Measurements from ENCODE around the gene HOXC6.
"Not testable (repeated sequence)": the region's sequence is repeated elsewhere in the genome, so short reads cannot be mapped to it uniquely, and the experiment has no call there.

The HOXC6 gene

GRCh38 chr12:54030442-54030801 is 2.2 kb downstream of the HOXC6 start:
- DNase-seq (ENCODE audit: low read depth), result no peak

- DNase-seq (ENCODE audit: low read depth), result no peak
These were observed 2.7 kb downstream of the HOXC6 start for GRCh38 chr12:54030889-54031471.

- no peak for DNase-seq (ENCODE audit: low read depth)
These were observed 3.2 kb downstream of the HOXC6 start for GRCh38 chr12:54031480-54031879.

- no peak for DNase-seq (ENCODE audit: low read depth)
These were observed 3.9 kb downstream of the HOXC6 start for GRCh38 chr12:54032086-54032619.

GRCh38 chr12:54032627-54033100 is 4.4 kb downstream of the HOXC6 start, which contains the start of gene HOXC5:
TSS of gene HOXC5 (plus strand) at chr12:54033050. CDS start at chr12:54033123, 73 bp downstream.
- DNase-seq (ENCODE audit: low read depth), result peak; percentile 52

- DNase-seq (ENCODE audit: low read depth), result no peak
These were observed 5.1 kb downstream of the HOXC6 start for GRCh38 chr12:54033106-54033979.

DNA sequence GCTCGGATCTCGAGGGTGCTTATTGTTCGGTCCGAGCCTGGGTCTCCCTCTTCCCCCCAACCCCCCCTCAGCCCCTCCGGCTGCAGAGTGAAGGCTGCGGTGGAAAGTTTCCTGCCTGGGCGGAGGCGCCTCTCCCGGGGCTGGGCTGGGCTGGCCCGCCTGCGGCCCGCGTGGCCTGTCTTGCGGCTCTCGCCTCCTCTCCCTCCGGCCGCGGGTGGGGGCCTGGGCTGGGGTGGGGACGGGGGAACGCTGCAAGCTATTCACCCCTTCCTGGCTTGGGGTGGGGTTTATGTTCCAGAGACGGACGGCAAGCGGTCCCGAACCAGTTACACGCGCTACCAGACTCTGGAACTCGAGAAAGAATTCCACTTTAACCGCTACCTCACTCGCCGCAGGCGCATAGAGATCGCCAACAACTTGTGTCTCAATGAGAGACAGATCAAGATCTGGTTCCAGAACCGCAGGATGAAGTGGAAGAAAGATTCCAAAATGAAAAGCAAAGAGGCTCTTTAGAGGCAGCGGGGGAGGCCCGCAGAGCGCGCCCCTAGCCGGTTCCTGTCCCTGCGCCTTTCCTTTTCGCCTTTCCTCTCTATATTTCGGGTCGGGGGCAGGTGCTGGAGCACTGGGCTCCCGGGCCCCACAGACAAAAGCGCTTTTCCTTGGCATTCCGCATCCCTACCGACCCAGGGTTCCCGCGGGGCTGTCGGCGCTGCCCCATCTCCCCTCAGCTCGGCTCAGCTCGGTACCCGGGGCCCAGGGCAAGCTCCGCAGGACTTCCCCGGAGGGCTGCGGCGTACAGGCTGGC is 5.9 kb downstream of the HOXC6 start:
- no peak for DNase-seq (ENCODE audit: low read depth)

- no peak for DNase-seq (ENCODE audit: low read depth)
These were observed 6.6 kb downstream of the HOXC6 start for GRCh38 chr12:54034785-54035310.

GRCh38 chr12:54035568-54036264 is 7.5 kb downstream of the HOXC6 start:
- DNase-seq (ENCODE audit: low read depth), result no peak

DNA sequence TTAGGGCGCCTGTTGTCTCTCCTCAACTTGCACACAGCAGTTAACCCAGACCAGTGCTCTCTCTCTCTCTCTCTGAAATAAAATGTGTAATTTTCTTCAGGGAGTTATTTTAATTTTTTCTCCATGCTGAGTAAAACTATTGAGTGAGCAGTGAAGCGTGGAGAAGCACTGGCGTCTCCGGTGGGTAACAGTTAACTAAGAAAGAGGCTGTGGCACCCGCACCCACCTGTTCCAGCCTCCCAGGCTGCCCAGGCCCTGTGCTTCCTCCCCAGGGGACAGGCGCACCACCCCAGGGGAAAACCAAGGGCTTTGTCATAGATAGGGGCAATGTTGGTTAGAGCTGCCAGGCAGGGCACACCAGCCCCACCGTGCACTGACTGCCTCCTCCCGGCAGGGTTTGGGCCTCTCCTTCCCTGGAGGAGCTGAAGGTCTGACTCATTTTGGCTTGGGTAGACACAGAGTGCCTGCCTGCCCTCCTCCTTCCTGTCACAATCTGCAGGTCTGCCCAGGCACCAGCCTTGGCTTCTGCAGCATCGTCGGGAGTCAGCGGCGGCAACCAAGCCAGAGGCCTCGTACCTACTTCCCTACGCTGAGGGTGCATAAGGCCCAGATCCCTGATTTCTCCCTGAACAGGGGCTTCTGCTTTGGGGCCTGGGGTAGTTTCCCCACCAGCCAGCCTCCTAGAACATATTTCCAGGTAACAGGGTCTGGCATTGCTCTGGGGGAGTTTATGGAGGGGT is 8.6 kb downstream of the HOXC6 start:
- DNase-seq (ENCODE audit: low read depth), result no peak

- no peak for DNase-seq (ENCODE audit: low read depth)
These were observed 9.4 kb downstream of the HOXC6 start for GRCh38 chr12:54037360-54038283.

DNA sequence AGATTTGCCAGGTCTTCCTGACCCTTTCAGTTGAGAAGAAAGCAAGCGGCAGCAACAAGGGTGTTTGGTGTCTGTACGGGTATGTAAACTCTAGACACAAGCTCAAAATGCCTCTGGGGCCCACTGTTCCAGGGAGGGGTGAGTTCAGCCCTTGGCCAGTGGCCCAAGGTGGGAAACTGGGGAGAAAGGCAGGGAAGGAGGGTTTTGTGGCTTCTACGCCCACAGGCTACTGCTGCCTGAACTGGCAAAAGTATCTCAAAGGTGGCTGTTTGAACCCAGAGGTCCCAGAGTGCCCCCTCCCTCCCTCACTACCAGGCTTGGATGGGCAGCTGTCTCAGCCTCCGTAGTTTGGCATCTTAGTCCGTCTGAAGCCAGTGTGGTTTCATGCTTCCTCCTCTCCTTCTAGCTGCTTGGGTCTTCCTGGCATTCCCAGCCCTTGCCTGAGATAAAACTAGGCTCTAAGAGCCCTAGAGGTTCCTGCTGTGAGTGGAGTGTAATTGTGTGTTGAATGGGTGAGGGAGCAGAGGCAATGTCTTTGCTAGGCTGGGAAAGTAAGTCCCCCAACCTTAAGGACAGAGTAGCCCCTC is 10.1 kb downstream of the HOXC6 start:
- no peak for DNase-seq (ENCODE audit: low read depth)

- no peak for DNase-seq (ENCODE audit: low read depth)
These were observed 10.7 kb downstream of the HOXC6 start for GRCh38 chr12:54038871-54039414.

GRCh38 chr12:54039417-54040147 is 11.3 kb downstream of the HOXC6 start:
- no peak for DNase-seq (ENCODE audit: low read depth)

DNA sequence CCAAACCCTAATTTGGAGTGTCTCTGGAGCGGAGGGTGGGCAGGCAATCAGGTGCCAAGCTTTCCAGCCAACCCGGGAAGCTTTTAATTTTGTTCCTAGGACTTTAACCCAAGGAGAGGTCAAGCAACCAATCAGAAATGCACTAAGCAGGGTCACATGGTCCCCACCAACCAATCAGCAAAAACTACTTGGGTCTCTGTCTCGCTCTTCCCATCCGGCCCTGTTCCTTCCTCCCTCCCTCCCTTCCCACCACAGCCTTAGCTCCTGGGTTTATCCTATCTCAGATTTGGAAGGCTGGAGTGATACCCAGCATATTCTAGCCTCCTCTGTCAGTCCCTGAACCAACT is 11.9 kb downstream of the HOXC6 start:
- DNase-seq (ENCODE audit: low read depth), result no peak

DNA sequence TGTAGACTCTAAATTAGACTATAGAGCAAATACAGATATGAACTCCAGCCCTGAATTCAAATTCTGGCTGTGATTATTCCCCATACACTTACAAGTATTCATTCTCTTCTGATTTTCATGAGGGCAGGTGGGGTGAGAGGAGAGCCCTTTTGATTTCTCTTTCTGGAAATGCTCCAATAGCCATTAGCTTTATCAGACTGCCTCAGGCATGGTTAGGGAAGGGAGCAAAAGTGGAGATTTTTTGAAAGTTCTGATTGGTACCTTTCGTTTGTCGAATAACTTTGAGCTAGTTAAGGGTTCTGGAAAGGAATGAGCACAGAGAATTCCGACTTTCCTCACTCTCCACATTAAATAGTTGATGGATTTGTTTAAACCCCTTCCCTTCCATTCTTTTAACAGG is 12.4 kb downstream of the HOXC6 start:
- DNase-seq (ENCODE audit: low read depth), result no peak

DNA sequence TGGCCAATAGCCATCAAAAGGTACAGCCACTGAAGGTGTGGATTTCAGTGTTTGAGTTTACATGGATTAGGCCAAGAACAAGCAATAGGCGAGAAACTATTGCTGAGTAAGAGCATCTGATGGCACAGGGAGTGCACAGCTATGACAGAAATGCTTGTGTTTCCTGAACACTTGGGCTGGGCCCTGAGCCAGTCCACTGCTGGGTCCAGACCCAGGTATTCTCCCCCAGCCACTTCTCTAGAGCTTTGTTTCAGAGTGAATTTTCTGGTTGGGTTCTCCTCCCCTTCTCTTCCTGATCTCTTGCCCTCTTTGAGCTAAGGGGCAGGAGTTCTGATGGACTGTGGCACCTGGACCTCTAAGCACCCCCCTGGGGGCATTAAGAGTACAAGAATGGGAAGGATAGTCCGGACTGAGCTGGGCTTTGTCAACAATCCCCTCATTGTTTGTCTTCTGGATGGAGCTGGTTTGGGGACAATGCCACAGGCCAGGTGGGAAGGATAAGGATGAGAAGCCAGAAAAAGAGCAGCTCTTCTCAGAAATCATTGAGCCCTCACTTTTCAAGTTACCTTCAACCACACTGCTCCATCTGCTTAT is 13.0 kb downstream of the HOXC6 start:
- no peak for DNase-seq (ENCODE audit: low read depth)

DNA sequence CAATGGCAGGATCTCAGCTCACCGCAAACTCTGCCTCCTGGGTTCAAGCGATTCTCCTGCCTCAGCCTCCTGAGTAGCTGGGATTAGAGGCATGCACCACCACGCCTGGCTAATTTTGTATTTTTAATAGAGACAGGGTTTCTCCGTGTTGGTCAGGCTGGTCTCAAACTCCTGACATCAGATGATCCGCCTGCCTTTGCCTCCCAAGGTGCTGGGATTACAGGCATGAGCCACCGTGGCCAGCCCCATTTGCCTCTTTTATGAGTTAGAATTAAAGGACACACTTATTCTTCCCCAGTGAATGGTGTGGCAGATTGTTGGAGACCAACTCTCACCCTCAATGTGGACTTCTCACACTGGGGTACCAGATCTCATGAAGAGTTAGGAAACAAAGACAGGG is 13.8 kb downstream of the HOXC6 start:
- not testable (repeated sequence) for DNase-seq (ENCODE audit: low read depth)

Measured in activated T-cell treated with anti-CD3 and anti-CD28 coated beads for 24 hours (primary cell).